GM04504 (cell line): ENCODE measurements around the gene EP400.

Experiments
- DNase-seq: peaks from one replicate; pipeline ENCODE4 v3.0.0-alpha.2; 2012; ENCODE audit warnings: low read depth

The EP400 gene

DNA sequence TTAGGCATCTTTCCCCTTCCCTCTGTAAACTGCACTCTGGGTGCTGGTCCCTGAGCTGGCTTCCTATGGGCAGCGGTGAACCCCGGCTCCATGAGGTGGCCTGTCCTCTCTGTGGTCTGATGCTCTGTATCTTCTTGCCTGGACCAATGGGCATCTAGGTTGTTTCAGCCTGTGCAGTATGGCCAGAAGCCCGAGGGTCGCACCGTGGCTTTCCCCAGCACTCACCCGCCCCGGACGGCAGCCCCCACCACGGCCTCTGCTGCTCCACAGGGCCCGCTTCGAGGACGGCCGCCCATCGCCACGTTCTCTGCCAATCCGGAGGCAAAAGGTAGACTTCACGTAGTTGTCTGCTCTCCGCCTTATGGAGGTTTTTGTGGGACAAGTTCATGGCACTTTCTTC, 70.1 kb downstream of the EP400 start:
- DNase-seq, result no peak

- DNase-seq, result no peak
These were observed 70.5 kb downstream of the EP400 start for GRCh38 chr12:132020292-132020691.

DNA sequence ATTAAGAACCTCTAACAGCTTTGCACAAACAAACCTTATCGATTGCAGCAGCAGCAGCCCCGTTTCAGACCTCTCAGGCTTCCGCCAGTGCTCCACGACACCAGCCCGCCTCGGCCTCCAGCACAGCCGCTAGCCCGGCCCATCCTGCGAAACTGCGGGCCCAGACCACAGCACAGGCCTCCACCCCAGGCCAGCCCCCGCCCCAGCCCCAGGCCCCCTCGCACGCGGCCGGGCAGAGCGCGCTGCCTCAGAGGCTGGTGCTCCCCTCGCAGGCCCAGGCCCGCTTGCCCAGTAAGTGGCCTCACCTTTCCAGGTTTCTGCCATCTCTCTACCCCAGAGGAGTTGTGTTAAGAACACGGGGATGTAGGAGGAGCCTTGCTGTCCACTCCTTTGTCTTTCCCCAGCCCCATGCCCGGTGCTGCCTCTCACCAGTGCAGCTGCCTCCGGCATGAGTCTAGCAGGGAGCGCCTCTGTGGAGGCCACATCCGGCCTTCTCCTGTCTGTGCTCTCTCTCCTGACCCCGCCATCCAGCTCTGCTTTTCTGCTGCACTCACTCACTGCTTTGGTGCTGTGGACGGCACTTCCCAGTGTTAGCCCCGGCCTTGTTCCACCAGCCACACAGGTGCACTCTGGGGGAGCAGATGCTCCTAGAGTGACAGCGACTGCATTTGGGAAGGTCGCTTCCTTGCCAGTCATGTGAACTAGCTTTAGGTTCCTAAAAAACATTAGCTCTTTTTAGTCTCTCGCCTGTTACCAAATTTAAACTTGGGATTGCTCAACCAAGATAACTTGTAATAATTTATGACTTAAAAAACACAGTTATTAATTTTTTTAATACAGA, 71.5 kb downstream of the EP400 start:
- DNase-seq, result no peak

GRCh38 chr12:132021965-132022364, 72.2 kb downstream of the EP400 start:
- no peak for DNase-seq

DNA sequence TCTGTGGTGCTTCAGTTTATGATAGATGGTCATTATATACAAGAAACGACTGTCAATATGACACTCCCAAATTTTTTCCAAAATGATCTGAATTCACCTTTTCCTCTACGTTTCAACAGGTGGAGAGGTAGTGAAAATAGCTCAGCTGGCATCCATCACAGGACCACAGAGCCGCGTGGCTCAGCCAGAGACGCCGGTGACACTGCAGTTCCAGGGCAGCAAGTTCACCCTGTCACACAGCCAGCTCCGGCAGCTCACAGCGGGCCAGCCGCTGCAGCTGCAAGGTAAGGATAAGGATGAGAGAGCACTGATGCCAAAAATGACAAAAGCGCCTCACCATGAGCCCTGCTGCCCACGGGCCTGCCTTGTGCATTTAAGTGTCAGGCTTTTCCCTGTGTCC, 73.9 kb downstream of the EP400 start:
- DNase-seq, result no peak

- DNase-seq, result no peak
These were observed 75.0 kb downstream of the EP400 start for GRCh38 chr12:132024758-132025157.

GRCh38 chr12:132025526-132025925, 75.8 kb downstream of the EP400 start:
- no peak for DNase-seq

DNA sequence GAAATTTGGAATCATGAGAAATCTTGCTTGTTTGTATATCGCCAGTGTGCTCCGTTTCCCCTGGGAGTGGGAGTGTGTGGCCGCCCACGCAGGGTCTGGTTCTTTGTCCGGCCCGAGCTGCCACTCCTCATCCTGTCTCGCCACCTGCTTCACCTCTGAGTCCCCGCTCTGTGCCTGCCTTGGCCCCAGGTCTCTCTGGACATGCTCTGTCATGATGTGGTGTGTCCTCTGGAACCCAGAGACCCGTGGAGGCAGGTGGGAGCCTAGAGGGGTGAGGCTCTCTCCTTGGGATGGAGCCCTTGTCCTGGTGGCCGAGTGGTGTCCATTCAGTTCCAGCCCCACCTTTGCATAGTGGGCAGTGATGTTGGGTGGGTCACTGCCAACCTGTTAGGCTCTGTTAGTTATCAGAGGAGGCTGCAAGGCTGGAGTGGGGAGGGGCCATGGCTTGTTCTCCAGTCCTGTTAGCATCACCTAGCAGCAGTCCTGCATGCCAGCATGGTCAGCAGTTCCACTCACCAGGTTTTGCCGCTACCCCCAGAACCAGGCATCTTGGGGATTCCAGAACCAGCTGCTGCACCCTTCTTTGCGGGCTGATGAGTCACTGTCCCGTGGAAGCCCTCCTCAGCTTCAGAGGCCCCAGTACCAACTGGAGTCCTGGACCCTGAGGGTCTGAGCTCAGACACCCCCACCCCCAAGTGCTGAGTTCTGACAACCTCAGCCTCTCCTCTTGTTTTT, 76.5 kb downstream of the EP400 start:
- DNase-seq, result no peak

DNA sequence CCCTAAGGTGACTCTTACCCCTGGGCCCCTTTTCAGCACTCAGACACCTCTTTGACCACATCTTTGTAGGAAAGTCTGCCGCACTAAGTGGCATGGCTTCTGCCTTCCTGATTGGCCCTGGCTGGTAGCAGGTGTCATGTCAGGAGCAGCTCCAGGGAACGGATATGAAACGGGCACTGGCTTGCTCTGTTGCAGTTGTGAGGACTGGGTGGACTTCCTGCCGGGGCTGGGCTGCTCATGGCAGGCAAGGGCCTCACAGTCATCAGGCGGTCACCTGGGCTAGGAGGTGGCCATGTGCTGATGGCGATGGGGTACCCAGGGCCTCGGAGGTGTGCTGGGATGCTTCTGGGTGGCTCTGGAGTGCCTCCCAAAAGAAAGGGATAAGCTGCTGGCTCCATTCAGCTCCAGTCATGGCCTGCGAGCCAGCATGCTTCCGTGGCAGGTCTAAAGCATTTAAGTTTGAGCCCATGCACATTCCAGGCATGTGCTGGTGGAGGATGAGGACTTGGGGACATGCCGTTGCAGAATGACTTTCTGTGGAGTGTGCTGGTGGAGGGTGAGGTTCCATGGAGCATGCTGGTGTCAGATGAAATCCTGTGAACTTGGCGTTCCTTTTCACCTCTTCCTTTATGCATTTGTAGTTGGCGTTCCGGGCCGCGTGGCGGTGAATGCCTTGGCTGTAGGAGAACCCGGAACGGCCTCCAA, 77.2 kb downstream of the EP400 start:
- DNase-seq, result no peak

DNA sequence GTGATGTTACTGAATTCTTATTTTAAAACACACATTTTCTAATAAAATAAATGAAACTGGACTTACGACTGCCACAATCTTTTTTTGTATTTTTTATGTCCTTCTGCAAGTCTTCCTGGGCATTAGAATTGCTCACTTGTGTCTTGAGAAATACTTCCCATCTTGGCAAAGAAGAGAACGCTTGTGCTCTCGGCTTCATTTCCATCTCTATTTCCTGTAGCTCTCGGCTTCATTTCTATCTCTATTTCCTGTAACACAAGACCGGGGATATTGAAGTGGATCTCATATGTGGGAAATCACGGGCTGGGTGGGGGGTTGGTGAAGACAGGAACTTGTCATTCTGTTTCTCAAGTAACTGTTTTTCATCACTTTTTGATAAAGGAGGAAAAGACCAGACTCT, 77.9 kb downstream of the EP400 start:
- DNase-seq, result no peak

DNA sequence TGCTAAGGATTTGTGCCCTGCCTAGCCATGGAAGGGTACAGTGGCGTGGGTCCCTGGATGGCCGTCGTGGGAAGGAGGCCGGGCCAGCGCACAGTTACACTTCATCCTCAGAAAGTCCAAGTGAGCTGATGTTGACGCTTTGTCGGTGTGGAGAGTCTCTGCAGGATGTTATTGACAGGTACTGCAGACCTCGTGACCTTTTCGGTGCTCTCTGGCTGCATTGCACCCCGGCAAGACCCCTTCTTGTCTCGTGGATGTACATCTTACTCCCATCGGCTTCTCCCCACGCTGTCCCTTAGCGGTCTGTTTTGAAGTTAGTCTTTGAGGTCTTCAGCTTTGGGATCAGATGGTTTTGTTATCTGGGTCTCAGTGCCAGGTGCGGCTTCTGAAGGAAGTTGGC, 78.4 kb downstream of the EP400 start:
- no peak for DNase-seq

DNA sequence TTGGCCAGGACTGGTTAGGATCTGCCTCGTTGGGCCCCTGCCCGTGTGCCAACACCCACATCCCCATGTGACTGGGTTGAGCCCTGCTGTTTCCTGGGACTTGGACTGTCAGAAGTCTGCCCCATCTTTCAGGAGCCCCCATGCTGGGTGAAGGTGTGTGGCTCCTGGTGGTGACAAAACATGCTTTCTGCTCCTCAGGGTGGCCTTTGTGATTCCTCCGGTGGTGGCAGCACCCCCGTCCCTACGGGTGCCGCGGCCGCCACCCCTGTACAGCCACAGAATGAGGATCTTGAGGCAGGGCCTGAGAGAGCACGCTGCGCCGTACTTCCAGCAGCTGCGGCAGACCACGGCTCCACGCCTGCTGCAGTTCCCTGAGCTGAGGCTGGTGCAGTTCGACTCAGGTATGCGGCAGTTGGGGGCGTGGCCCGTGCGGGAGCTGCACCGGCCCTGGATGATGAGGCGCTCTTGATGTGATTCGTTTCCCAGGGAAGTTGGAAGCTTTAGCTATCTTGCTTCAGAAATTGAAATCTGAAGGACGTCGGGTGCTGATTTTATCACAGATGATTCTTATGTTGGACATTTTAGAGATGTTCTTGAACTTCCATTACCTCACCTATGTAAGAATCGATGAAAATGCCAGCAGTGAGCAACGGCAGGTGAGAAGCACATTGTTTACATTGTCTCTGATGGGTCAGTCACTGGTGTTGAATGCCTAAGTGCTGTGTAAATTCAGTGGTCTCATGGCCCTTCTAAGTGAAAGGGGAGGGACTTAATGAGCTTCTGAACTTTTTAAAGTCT, 80.0 kb downstream of the EP400 start:
- no peak for DNase-seq

DNA sequence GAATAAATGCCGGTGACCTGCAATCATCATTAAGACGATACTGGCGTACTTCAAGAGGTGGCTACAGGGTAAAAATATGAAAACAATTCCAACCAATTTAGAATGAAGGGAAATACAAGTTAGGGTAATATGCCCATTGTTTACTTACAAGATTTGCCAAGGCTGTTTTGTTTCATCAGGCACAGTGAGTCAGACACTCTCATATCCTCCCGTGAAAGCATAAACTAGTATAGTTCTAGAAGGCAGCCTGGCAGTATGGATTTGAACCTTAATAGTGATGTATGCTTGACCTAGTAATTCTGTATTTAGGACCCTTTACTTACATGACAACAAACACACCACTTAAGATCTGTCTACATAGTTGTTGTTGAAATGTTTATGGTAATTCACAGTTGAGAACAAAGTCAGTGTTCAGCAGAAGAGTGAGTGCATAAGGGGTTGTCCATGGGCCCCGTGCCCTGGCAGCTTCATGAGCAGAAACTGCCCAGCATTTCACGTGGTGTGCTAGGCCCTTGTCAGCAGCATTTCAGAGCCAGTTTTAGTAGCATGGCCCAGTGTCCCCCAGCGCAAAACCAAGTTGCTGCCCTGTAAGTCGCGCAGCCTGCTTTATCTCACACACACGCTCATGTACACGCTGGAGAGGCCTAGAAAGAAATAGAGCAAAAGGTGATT, 80.8 kb downstream of the EP400 start:
- DNase-seq, result no peak

DNA sequence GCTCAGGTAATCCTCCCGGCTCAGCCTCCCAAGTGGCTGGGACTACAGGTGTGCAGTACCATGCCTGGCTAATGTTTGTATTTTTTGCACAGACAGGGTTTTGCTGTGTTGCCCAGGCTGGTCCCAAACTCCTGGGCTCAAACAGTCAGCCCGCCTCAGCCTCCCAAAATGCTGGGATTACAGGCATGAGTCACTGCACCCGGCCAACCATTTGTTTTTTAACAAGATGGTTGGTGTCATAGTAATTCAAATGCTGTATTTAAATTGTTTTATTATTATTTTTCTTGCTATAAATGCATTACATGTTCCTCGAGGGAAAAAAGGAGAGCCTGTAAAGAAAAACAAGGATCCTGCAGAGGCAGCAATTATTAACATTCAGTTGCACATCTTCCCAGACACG, 83.9 kb downstream of the EP400 start:
- no peak for DNase-seq

- DNase-seq, result no peak
These were observed 86.4 kb downstream of the EP400 start for GRCh38 chr12:132036063-132036683.

DNA sequence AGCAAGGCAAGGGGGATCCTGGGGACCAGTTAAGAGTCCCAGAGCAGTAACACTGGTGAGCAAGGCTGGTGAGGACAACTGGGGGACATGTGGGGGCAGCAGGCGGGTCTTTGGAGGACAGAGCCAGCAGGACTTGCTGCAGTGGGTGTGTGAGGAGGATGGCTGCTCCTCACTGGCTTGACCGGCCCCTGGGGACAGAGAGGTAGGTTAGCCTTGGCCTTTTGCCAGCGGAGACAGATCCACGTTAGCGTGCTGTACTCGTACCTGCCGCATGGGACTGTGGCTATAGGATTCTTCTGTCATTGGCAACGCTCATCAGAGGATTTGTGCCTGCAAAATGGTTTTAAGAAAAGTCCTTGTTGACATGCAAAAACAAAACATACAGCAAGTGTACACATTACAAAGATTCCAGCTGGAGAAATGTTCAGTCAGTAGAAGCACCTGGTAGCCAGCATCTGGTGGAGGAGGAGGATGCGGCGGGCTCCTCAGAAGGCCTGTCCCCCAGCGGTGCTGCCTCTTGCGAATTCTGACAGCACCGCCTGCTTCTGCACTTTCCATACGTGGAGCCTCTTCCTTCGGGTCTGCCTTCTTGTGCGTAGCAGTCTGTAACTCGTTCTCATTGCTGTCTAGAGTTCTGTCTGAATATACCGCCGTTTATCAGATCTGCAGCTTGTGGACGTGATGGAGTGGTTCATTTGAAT, 91.3 kb downstream of the EP400 start:
- no peak for DNase-seq

DNA sequence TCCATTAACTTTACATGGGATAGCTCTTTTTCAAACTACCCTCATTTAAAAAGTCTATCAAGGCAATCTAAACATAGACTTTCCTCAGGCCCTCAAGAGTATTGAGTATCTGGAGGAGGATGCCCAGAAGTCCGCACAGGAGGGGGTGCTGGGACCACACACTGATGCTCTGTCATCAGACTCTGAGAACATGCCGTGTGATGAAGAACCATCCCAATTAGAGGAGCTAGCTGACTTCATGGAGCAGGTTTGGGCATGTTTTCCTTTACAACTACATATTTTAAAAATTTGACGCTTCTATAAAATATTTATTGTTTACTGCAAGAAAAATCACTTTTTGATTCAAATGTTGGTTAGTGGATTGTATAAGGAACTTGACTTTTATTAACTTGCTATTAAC, 93.5 kb downstream of the EP400 start:
- DNase-seq, result no peak

DNA sequence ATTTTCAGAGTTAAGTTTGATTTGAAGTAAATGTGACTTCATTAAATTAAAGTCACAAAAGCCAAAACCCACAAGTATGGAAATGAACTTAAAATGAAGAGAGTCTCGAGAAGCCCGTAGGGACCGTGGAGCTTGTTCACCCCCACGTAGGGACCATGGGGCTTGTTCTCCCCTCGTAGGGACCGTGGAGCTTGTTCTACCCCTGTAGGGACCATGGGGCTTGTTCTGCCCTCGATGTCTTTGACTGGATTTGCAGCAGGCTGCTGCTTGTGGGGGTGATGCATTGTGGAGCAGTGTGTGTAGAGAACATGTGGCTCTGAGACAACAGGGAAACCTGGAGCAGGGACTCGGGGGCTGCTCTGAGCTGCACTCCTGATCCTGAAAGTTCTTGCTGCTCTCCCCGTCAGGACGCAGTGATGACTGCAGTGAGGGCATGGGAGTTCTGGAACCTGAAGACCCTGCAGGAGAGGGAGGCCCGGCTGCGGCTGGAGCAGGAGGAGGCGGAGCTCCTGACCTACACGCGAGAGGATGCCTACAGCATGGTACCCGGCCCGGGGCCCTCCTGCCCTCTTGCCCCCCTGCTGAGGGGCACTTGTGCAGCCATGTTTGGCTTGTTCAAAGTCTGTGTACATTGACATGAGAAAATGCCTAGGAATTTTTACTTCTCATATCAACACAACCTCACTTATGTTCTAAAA, 94.2 kb downstream of the EP400 start:
- DNase-seq, result no peak

- DNase-seq, result no peak
These were observed 95.1 kb downstream of the EP400 start for GRCh38 chr12:132044661-132045412.
